ENCODE measurements around the gene FLCN. TPM values are rescaled to one million over a fixed set of nuclear protein-coding genes. Genes with fewer than 3 reads are reported as not detected.

The FLCN gene
- polyA plus RNA-seq, 2 of the 4 experiments (the other 2 are of a cell fraction) = 14.2 to 25.1 TPM

- TF ChIP-seq POLR2AphosphoS2 (conservative IDR thresholded peaks at IDR 0.05; ENCODE audit: low read length) (no peak), CEBPB (IDR thresholded peaks at IDR 0.05) (no peak), CHD4 (IDR thresholded peaks at IDR 0.05; ENCODE audit: borderline replicate concordance) (no peak), RCOR1 (IDR thresholded peaks at IDR 0.05; ENCODE audit: low read depth, low read length) (no peak), HOXB5 (CRISPR knock-in tag; IDR thresholded peaks at IDR 0.05) (no peak), JUNB (IDR thresholded peaks at IDR 0.05) (no peak), POLR2A (IDR thresholded peaks at IDR 0.05; ENCODE audit: low read length) (no peak), MAZ (IDR thresholded peaks at IDR 0.05; ENCODE audit: borderline replicate concordance, low read depth, low read length) (no peak), HEYL (CRISPR knock-in tag; IDR thresholded peaks at IDR 0.05) (no peak), SREBF2 (IDR thresholded peaks at IDR 0.05) (no peak), ZNF302 (CRISPR knock-in tag; IDR thresholded peaks at IDR 0.05) (no peak), E2F6 (IDR thresholded peaks at IDR 0.05; ENCODE audit: borderline replicate concordance, low read depth) (no peak), FOSL2 (IDR thresholded peaks at IDR 0.05) (no peak), FOSL2 (CRISPR knock-in tag; IDR thresholded peaks at IDR 0.05) (no peak), TP53 (CRISPR knock-in tag; IDR thresholded peaks at IDR 0.05) (no peak), HOXB13 (CRISPR knock-in tag; IDR thresholded peaks at IDR 0.05; ENCODE audit: low read depth) (no peak), MAFK (IDR thresholded peaks at IDR 0.05; ENCODE audit: partially characterized antibody) (no peak), NFE2L2 (conservative IDR thresholded peaks at IDR 0.05; ENCODE audit: low read length) (no peak)
- ChIA-PET CTCF (interaction anchor here (0.7 to 0.9 kb wide), 2 partner anchors 34 to 85 kb away, joined by 4 to 5 read pairs; no protein-coding TSS in a partner anchor), POLR2A (no interaction called here)
- Histone ChIP-seq H3K27ac (no peak overlapping the region), H3K4me3 (no peak overlapping the region), H3K4me1 (no peaks in the 10 kb centered on the region), H3K9me3 (no peaks in the 10 kb centered on the region), H3K4me2 (no peak overlapping the region)
- FAIRE-seq (no peak), ATAC-seq (no peak), DNase-seq (ENCODE audit: low read depth in 1 of 2, low spot score in 1 of 2) (no peak)
- 94% methylated on average over 25 of the region's 25 CpGs for WGBS (ENCODE audit: missing lambda C conversion rate)
These were observed 9.1 kb downstream of the FLCN start for GRCh38 chr17:17227608-17228520.

- Histone ChIP-seq H3K27ac (no peak overlapping the region), H3K4me3 (no peak overlapping the region), H3K4me2 (no peak overlapping the region), H3K9me3 (no peaks in the 10 kb centered on the region), H3K4me1 (no peaks in the 10 kb centered on the region)
- ATAC-seq (no peak), DNase-seq (ENCODE audit: low read depth in 1 of 2, low spot score in 1 of 2) (no peak), FAIRE-seq (no peak)
- no peak for TF ChIP-seq CHD4 (IDR thresholded peaks at IDR 0.05; ENCODE audit: borderline replicate concordance)
- no peak for TF ChIP-seq NPAS2 (CRISPR knock-in tag; IDR thresholded peaks at IDR 0.05; ENCODE audit: borderline replicate concordance)
- TF ChIP-seq HES2 (IDR thresholded peaks at IDR 0.05) = no peak
- TF ChIP-seq FOSL2 (IDR thresholded peaks at IDR 0.05) = no peak
- no peak for TF ChIP-seq FOSL2 (CRISPR knock-in tag; IDR thresholded peaks at IDR 0.05)
- TF ChIP-seq MAFK (IDR thresholded peaks at IDR 0.05; ENCODE audit: partially characterized antibody) = no peak
- TF ChIP-seq RCOR1 (IDR thresholded peaks at IDR 0.05; ENCODE audit: low read depth, low read length) = no peak
- TF ChIP-seq ZNF302 (CRISPR knock-in tag; IDR thresholded peaks at IDR 0.05) = no peak
- TF ChIP-seq SMC3 (IDR thresholded peaks at IDR 0.05) = no peak
- no peak for TF ChIP-seq ESRRA (IDR thresholded peaks at IDR 0.05; ENCODE audit: borderline replicate concordance, low read length)
- no peak for TF ChIP-seq HEYL (CRISPR knock-in tag; IDR thresholded peaks at IDR 0.05)
- ChIA-PET POLR2A (interaction anchor here (1.0 kb wide), 1 partner anchor 11 kb away, joined by 5 read pairs; the partner anchor contains the start of gene FLCN), CTCF (interaction anchor here (0.7 to 2.3 kb wide), 7 partner anchors 9 to 129 kb away, joined by 3 to 8 read pairs (median 4); no protein-coding TSS in a partner anchor)
- 95% methylated on average over 13 of the region's 16 CpGs for WGBS (ENCODE audit: missing lambda C conversion rate)
These were observed 10.3 kb downstream of the FLCN start for GRCh38 chr17:17226451-17227265.

Measured in A549 (cell line).